C4-2B (cell line): ENCODE measurements around the gene GNAL.

ENCODE experiments used
- ZFX ChIP-seq: fragments of 450-650 bp; IDR thresholded peaks from 2 replicates; pipeline ENCODE4 v1.6.1; 2017
- TF ChIP-seq, protein P1 (sequence below): fragments of 450-650 bp; conservative IDR thresholded peaks from 2 replicates; pipeline ENCODE4 v1.5.1; 2017; ENCODE audit warnings: mild to moderate bottlenecking

DNA sequence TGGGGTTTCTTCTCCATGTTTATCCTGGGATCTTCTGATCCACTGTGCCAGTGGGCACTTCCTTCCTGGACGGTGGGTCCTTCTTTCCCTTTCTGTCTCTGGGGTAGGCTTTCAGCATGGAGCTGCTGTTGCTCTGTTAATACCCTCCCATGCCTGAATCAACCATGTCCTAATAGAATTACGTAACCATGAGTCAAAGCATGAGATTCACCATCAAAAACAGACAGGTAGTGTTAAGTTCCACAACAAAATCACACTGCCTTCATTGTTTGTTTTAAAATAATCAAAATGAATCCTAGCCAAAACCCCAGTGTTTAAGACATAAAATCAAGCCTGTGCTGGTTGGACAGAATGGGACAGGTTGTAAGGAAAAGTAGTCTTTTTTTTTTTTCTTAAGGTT lies 37.5 kb downstream of the GNAL start:
- TF ChIP-seq, protein P1, sequence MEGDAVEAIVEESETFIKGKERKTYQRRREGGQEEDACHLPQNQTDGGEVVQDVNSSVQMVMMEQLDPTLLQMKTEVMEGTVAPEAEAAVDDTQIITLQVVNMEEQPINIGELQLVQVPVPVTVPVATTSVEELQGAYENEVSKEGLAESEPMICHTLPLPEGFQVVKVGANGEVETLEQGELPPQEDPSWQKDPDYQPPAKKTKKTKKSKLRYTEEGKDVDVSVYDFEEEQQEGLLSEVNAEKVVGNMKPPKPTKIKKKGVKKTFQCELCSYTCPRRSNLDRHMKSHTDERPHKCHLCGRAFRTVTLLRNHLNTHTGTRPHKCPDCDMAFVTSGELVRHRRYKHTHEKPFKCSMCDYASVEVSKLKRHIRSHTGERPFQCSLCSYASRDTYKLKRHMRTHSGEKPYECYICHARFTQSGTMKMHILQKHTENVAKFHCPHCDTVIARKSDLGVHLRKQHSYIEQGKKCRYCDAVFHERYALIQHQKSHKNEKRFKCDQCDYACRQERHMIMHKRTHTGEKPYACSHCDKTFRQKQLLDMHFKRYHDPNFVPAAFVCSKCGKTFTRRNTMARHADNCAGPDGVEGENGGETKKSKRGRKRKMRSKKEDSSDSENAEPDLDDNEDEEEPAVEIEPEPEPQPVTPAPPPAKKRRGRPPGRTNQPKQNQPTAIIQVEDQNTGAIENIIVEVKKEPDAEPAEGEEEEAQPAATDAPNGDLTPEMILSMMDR, result no peak
- TF ChIP-seq ZFX, result no peak
